Immature natural killer cell (primary cell): ENCODE results near the gene AP1S2. TPM values are rescaled to one million over a fixed set of nuclear protein-coding genes. Genes with fewer than 3 reads are reported as not detected.

Experiments used
- DNase-seq, 3 donors: peaks; one replicate each; pipeline ENCODE4 v3.0.0; 2022; ENCODE audit warnings: mixed read lengths in 1 of 3
- H3K27ac Mint-ChIP-seq, 6 donors: one replicate each; pipeline ENCODE4 v1.8.0; 2020; ENCODE audit warnings: mixed read lengths in 6 of 6, mild to moderate bottlenecking in 5 of 6, inconsistent platforms in 4 of 6, moderate library complexity in 3 of 6
- H3K27me3 Mint-ChIP-seq, 3 donors: one replicate each; pipeline ENCODE4 v1.8.0; 2020 to 2021; ENCODE audit warnings: low read depth in 3 of 3, mild to moderate bottlenecking in 3 of 3, mixed read lengths in 3 of 3, moderate library complexity in 3 of 3, inconsistent platforms in 1 of 3
- H3K36me3 Mint-ChIP-seq, 3 donors: one replicate each; pipeline ENCODE4 v1.8.0; 2020; ENCODE audit warnings: mixed read lengths in 3 of 3, inconsistent platforms in 2 of 3, mild to moderate bottlenecking in 2 of 3
- H3K4me1 Mint-ChIP-seq, 2 donors: one replicate each; pipeline ENCODE4 v1.8.0; 2020; ENCODE audit warnings: inconsistent platforms in 2 of 2, mild to moderate bottlenecking in 2 of 2, mixed read lengths in 2 of 2, moderate library complexity in 1 of 2
- H3K4me3 Mint-ChIP-seq, 5 donors: one replicate each; pipeline ENCODE4 v1.8.0; 2020; ENCODE audit warnings: mild to moderate bottlenecking in 5 of 5, mixed read lengths in 5 of 5, inconsistent platforms in 3 of 5, moderate library complexity in 3 of 5
- H3K9me3 Mint-ChIP-seq, 6 donors: one replicate each; pipeline ENCODE4 v1.8.0; 2020; ENCODE audit warnings: mild to moderate bottlenecking in 6 of 6, mixed read lengths in 6 of 6, inconsistent platforms in 4 of 6, moderate library complexity in 3 of 6
- polyA plus RNA-seq, 3 donors: library from polyadenylated mRNA; unstranded; fragments of 300-500 nt; fragmentation: Illumina TruSeq; gene quantifications; one replicate each; pipeline ENCODE4 v1.2.3, GENCODE V29; 2021

Gene AP1S2
- polyA plus RNA-seq, 3 donors from 2014 or later: 49.2 to 83.4 (median 71.3) TPM

- DNase-seq: no peak
- H3K4me1 Mint-ChIP-seq: no peaks in the 10 kb centered on the region
- H3K27me3 Mint-ChIP-seq: peaks cover 2 to 7% (median 6%) of the 10 kb centered on the region in 3 donors
- H3K36me3 Mint-ChIP-seq: no peaks in the 10 kb centered on the region
- peaks cover 0 to 2% (median 0%) of the 10 kb centered on the region in 6 donors for H3K9me3 Mint-ChIP-seq
- no peak overlapping the region for H3K27ac Mint-ChIP-seq
- no peak overlapping the region for H3K4me3 Mint-ChIP-seq
These were observed 15.7 kb upstream of the AP1S2 start for GRCh38 chrX:15870310-15870709.

GRCh38 chrX:15869695-15870094 lies 15.1 kb upstream of the AP1S2 start:
- no peak for DNase-seq
- Mint-ChIP-seq H3K27me3 (peaks cover 1 to 6% (median 4%) of the 10 kb centered on the region in 3 donors), H3K27ac (no peak overlapping the region), H3K4me3 (no peak overlapping the region), H3K36me3 (no peaks in the 10 kb centered on the region), H3K9me3 (peaks cover 0 to 2% (median 0%) of the 10 kb centered on the region in 6 donors), H3K4me1 (no peaks in the 10 kb centered on the region)

- Mint-ChIP-seq H3K27me3 (peaks cover 0 to 6% (median 3%) of the 10 kb centered on the region in 3 donors), H3K9me3 (no peaks in the 10 kb centered on the region), H3K4me1 (no peaks in the 10 kb centered on the region), H3K27ac (no peak overlapping the region), H3K4me3 (no peak overlapping the region), H3K36me3 (no peaks in the 10 kb centered on the region)
- DNase-seq: no peak
These were observed 11.5 kb upstream of the AP1S2 start for GRCh38 chrX:15866147-15866546.

- Mint-ChIP-seq H3K4me3 (no peak overlapping the region), H3K27me3 (peaks cover 0 to 11% (median 3%) of the 10 kb centered on the region in 3 donors), H3K4me1 (no peaks in the 10 kb centered on the region), H3K36me3 (no peaks in the 10 kb centered on the region), H3K27ac (no peak overlapping the region), H3K9me3 (no peaks in the 10 kb centered on the region)
- DNase-seq: no peak
These were observed 10.0 kb upstream of the AP1S2 start for GRCh38 chrX:15864629-15865028.

- no peaks in the 10 kb centered on the region for H3K9me3 Mint-ChIP-seq
- DNase-seq: no peak
These were observed 9.4 kb upstream of the AP1S2 start for GRCh38 chrX:15864023-15864422.

GRCh38 chrX:15860921-15861320 lies 6.3 kb upstream of the AP1S2 start:
- H3K36me3 Mint-ChIP-seq: no peaks in the 10 kb centered on the region
- no peak for DNase-seq
- peaks cover 0 to 14% (median 3%) of the 10 kb centered on the region in 3 donors for H3K27me3 Mint-ChIP-seq
- H3K27ac Mint-ChIP-seq: no peak overlapping the region
- peaks cover 0 to under 1% of the 10 kb centered on the region in 2 donors for H3K4me1 Mint-ChIP-seq
- H3K9me3 Mint-ChIP-seq: no peaks in the 10 kb centered on the region
- no peak overlapping the region for H3K4me3 Mint-ChIP-seq

More at GRCh38 chrX:15864023-15864422, 9.4 kb upstream of the AP1S2 start:
- no peak overlapping the region for H3K4me3 Mint-ChIP-seq
- H3K27me3 Mint-ChIP-seq: peaks cover 0 to 11% (median 1%) of the 10 kb centered on the region in 3 donors
- H3K36me3 Mint-ChIP-seq: no peaks in the 10 kb centered on the region
- no peaks in the 10 kb centered on the region for H3K4me1 Mint-ChIP-seq
- no peak overlapping the region for H3K27ac Mint-ChIP-seq

- peaks cover 14 to 23% (median 17%) of the 10 kb centered on the region in 3 donors for H3K27me3 Mint-ChIP-seq
- no peaks in the 10 kb centered on the region for H3K9me3 Mint-ChIP-seq
- no peak overlapping the region for H3K27ac Mint-ChIP-seq
- no peak overlapping the region for H3K4me3 Mint-ChIP-seq
- DNase-seq: no peak
- peaks cover 16 to 18% of the 10 kb centered on the region in 2 donors for H3K4me1 Mint-ChIP-seq
- no peaks in the 10 kb centered on the region for H3K36me3 Mint-ChIP-seq
These were observed 3.4 kb upstream of the AP1S2 start for GRCh38 chrX:15858051-15858450.

GRCh38 chrX:15856636-15857035 lies 2.0 kb upstream of the AP1S2 start:
- peaks cover 16 to 18% of the 10 kb centered on the region in 2 donors for H3K4me1 Mint-ChIP-seq
- DNase-seq: no peak
- no peaks in the 10 kb centered on the region for H3K9me3 Mint-ChIP-seq
- H3K27ac Mint-ChIP-seq: peak overlapping the region in 2 of 6 donors; percentile 43 to 54
- H3K36me3 Mint-ChIP-seq: no peaks in the 10 kb centered on the region
- H3K27me3 Mint-ChIP-seq: peaks cover 14 to 22% (median 22%) of the 10 kb centered on the region in 3 donors
- peak overlapping the region in 4 of 5 donors; percentile 10 to 96 (median 36) for H3K4me3 Mint-ChIP-seq

- DNase-seq: no peak
- peak overlapping the region in 4 of 5 donors; percentile 10 to 96 (median 36) for H3K4me3 Mint-ChIP-seq
- H3K27ac Mint-ChIP-seq: peak overlapping the region in 2 of 6 donors; percentile 43 to 54
- H3K9me3 Mint-ChIP-seq: no peaks in the 10 kb centered on the region
- peaks cover 16 to 18% of the 10 kb centered on the region in 2 donors for H3K4me1 Mint-ChIP-seq
- H3K36me3 Mint-ChIP-seq: no peaks in the 10 kb centered on the region
- peaks cover 14 to 22% (median 18%) of the 10 kb centered on the region in 3 donors for H3K27me3 Mint-ChIP-seq
These were observed 1.6 kb upstream of the AP1S2 start for GRCh38 chrX:15856222-15856587.

- Mint-ChIP-seq H3K36me3 (no peaks in the 10 kb centered on the region), H3K4me3 (peak overlapping the region; percentile 91 to 98 (median 96)), H3K27me3 (peaks cover 13 to 22% (median 14%) of the 10 kb centered on the region in 3 donors), H3K9me3 (no peaks in the 10 kb centered on the region), H3K4me1 (peaks cover 16 to 18% of the 10 kb centered on the region in 2 donors), H3K27ac (peak overlapping the region; percentile 95 to 98 (median 97))
- no peak for DNase-seq
These were observed 1.1 kb upstream of the AP1S2 start for GRCh38 chrX:15855568-15856221.

- Mint-ChIP-seq H3K36me3 (peaks cover 0 to 5% (median 4%) of the 10 kb centered on the region in 3 donors), H3K27ac (peak overlapping the region; percentile 51 to 87 (median 70)), H3K9me3 (no peaks in the 10 kb centered on the region), H3K4me1 (peaks cover 16 to 18% of the 10 kb centered on the region in 2 donors), H3K4me3 (peak overlapping the region; percentile 74 to 85 (median 79)), H3K27me3 (peaks cover 12 to 24% (median 14%) of the 10 kb centered on the region in 3 donors)
- DNase-seq: peak in 2 of 3 donors; percentile 49 to 56
These were observed 445 bp downstream of the AP1S2 start for GRCh38 chrX:15854080-15854655.

GRCh38 chrX:15853586-15854079 lies 980 bp downstream of the AP1S2 start:
- peak overlapping the region; percentile 74 to 85 (median 79) for H3K4me3 Mint-ChIP-seq
- H3K27ac Mint-ChIP-seq: peak overlapping the region; percentile 51 to 87 (median 70)
- no peaks in the 10 kb centered on the region for H3K9me3 Mint-ChIP-seq
- peaks cover 0 to 5% (median 4%) of the 10 kb centered on the region in 3 donors for H3K36me3 Mint-ChIP-seq
- peaks cover 12 to 24% (median 14%) of the 10 kb centered on the region in 3 donors for H3K27me3 Mint-ChIP-seq
- peak in 2 of 3 donors; percentile 7 to 8 for DNase-seq
- peaks cover 16 to 18% of the 10 kb centered on the region in 2 donors for H3K4me1 Mint-ChIP-seq

GRCh38 chrX:15849555-15849954 lies 5.1 kb downstream of the AP1S2 start:
- no peak overlapping the region for H3K27ac Mint-ChIP-seq
- H3K4me3 Mint-ChIP-seq: no peak overlapping the region
- H3K36me3 Mint-ChIP-seq: peaks cover 0 to 18% (median 4%) of the 10 kb centered on the region in 3 donors

GRCh38 chrX:15848576-15848975 lies 6.0 kb downstream of the AP1S2 start:
- no peak overlapping the region for H3K4me3 Mint-ChIP-seq
- no peak for DNase-seq
- H3K9me3 Mint-ChIP-seq: no peaks in the 10 kb centered on the region
- peaks cover 0 to 27% (median 4%) of the 10 kb centered on the region in 3 donors for H3K36me3 Mint-ChIP-seq
- no peak overlapping the region for H3K27ac Mint-ChIP-seq
- H3K4me1 Mint-ChIP-seq: peaks cover 4 to 5% of the 10 kb centered on the region in 2 donors
- peaks cover 0 to 9% (median 0%) of the 10 kb centered on the region in 3 donors for H3K27me3 Mint-ChIP-seq

More at GRCh38 chrX:15849555-15849954, 5.1 kb downstream of the AP1S2 start:
- Mint-ChIP-seq H3K9me3 (no peaks in the 10 kb centered on the region), H3K4me1 (peaks cover 8 to 9% of the 10 kb centered on the region in 2 donors), H3K27me3 (peaks cover under 1 to 9% (median 2%) of the 10 kb centered on the region in 3 donors)
- no peak for DNase-seq
